OCI-LY1 (cell line): Measurements from ENCODE around the gene UBE2D4.
"Not testable (repeated sequence)": the region's sequence is repeated elsewhere in the genome, so short reads cannot be mapped to it uniquely, and the experiment has no call there.

Experiments used
- H2AFZ ChIP-seq: fragments of 200-600 bp; sonication (generic), shearing (Covaris generic); 2 replicates; pipeline ENCODE4 v1.6.0; 2014; ENCODE audit warnings: antibody characterized with exemption, mild to moderate bottlenecking, low read length
- H3F3A ChIP-seq: fragments of 200-600 bp; sonication (generic), shearing (Covaris generic); 2 replicates; pipeline ENCODE4 v1.6.0; 2014; ENCODE audit warnings: mild to moderate bottlenecking, antibody characterized with exemption, low read length, moderate library complexity; ENCODE audit not compliant: insufficient read depth
- H3K27ac ChIP-seq: fragments of 200-600 bp; sonication (generic); 2 replicates; pipeline ENCODE4 v1.5.1; 2014; ENCODE audit warnings: low read length, mixed run types, mild to moderate bottlenecking, low read depth; ENCODE audit not compliant: poor library complexity, severe bottlenecking
- H3K27me3 ChIP-seq: fragments of 200-600 bp; sonication (generic); 2 replicates; pipeline ENCODE4 v1.6.0; 2014; ENCODE audit warnings: antibody characterized with exemption, mild to moderate bottlenecking, low read length, moderate library complexity; ENCODE audit not compliant: insufficient read depth
- H3K36me3 ChIP-seq: fragments of 200-600 bp; sonication (generic); 2 replicates; pipeline ENCODE4 v1.6.1; 2014; ENCODE audit warnings: mild to moderate bottlenecking, antibody characterized with exemption, low read length, moderate library complexity, mixed read lengths; ENCODE audit not compliant: insufficient read depth
- H3K4me1 ChIP-seq: fragments of 200-600 bp; sonication (generic); 2 replicates; pipeline ENCODE4 v1.5.1; 2014; ENCODE audit warnings: mild to moderate bottlenecking, low read length, moderate library complexity; ENCODE audit not compliant: insufficient read depth, severe bottlenecking
- H3K4me2 ChIP-seq: fragments of 200-600 bp; sonication (generic), shearing (Covaris generic); 2 replicates; pipeline ENCODE4 v1.6.1; 2014; ENCODE audit warnings: low read length
- H3K4me3 ChIP-seq: fragments of 200-600 bp; sonication (generic); 2 replicates; pipeline ENCODE4 v1.5.1; 2014; ENCODE audit warnings: low read length, low read depth, mild to moderate bottlenecking, mixed read lengths; ENCODE audit not compliant: poor library complexity, severe bottlenecking
- H3K79me2 ChIP-seq: fragments of 200-600 bp; shearing (Covaris generic); 2 replicates; pipeline ENCODE4 v1.6.1; 2016; ENCODE audit warnings: mixed run types, low read length, mixed read lengths; ENCODE audit not compliant: insufficient read depth
- H3K9ac ChIP-seq: fragments of 200-600 bp; sonication (generic), shearing (Covaris generic); 2 replicates; pipeline ENCODE4 v1.6.1; 2014; ENCODE audit warnings: mild to moderate bottlenecking, low read length, mixed read lengths
- H3K9me2 ChIP-seq: fragments of 200-600 bp; sonication (generic), shearing (Covaris generic); 2 replicates; pipeline ENCODE4 v1.6.1; 2014; ENCODE audit warnings: low read depth, mild to moderate bottlenecking, low read length, mixed read lengths
- H3K9me3 ChIP-seq: fragments of 200-600 bp; shearing (Covaris generic); 2 replicates; pipeline ENCODE4 v1.6.1; 2014; ENCODE audit warnings: low read length, mixed read lengths
- H4K20me1 ChIP-seq: fragments of 200-600 bp; sonication (generic), shearing (Covaris generic); 2 replicates; pipeline ENCODE4 v1.6.0; 2016; ENCODE audit warnings: mild to moderate bottlenecking, low read length; ENCODE audit not compliant: insufficient read depth
- EZH2 ChIP-seq: fragments of 200-600 bp; sonication (generic), shearing (Covaris generic); IDR thresholded peaks from 2 replicates; pipeline ENCODE4 v1.8.0; 2017; ENCODE audit warnings: borderline replicate concordance, mixed run types, mild to moderate bottlenecking, antibody characterized with exemption, low read length, moderate library complexity, mixed read lengths
- TF ChIP-seq, protein P1 (sequence below): fragments of 200-600 bp; sonication (generic), shearing (Covaris generic); IDR thresholded peaks from 2 replicates; pipeline ENCODE4 v1.5.1; 2017; ENCODE audit warnings: mild to moderate bottlenecking, antibody characterized with exemption, low read length, moderate library complexity, mixed read lengths

Gene UBE2D4

DNA sequence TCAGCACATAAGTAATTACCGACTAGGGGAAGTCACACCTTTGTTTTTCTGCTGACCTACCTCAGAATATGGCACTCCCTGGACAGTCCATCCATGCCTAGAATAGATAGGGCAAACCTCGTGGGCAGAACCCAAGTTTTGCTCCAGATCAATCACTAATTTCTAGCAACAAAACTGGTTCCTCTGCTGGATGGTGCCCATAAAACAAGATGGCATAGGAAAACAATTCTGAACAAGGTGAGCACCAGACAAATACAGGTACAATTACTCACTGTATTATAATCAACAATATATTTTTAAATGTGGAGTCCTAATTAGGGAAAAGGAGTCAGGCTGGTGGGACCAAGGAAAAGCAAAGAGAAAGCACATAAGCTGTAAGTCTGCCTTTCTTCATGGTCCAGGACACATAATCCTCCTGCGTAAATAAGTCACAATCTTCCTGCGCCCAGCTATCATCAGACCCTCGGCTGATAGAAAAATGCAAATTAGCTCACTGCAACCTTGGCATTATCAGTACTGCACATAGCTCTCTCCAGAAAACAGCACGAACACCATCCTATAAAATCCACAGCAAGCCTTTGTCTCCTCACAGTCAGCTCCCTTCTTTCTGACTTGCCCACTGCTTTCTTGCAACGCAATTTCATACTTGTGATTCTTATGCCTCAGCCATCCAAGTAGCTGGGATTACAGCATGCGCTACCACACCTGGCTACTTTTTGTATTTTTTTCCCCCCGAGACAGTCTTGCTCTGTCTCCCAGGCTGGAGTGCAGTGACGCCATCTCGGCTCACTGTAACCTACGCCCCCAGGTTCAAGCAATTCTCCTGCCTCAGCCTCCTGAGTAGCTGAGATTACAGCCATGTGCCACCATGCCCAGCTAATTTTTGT is 34.9 kb upstream of the UBE2D4 start:
- no peak for TF ChIP-seq EZH2
- TF ChIP-seq, protein P1, sequence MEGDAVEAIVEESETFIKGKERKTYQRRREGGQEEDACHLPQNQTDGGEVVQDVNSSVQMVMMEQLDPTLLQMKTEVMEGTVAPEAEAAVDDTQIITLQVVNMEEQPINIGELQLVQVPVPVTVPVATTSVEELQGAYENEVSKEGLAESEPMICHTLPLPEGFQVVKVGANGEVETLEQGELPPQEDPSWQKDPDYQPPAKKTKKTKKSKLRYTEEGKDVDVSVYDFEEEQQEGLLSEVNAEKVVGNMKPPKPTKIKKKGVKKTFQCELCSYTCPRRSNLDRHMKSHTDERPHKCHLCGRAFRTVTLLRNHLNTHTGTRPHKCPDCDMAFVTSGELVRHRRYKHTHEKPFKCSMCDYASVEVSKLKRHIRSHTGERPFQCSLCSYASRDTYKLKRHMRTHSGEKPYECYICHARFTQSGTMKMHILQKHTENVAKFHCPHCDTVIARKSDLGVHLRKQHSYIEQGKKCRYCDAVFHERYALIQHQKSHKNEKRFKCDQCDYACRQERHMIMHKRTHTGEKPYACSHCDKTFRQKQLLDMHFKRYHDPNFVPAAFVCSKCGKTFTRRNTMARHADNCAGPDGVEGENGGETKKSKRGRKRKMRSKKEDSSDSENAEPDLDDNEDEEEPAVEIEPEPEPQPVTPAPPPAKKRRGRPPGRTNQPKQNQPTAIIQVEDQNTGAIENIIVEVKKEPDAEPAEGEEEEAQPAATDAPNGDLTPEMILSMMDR: no peak
- Histone ChIP-seq H3K9ac (peak overlapping the region; percentile 38; the same call in 1 of the 2 replicates), H3K27ac (peak overlapping the region; percentile 87), H4K20me1 (no peaks in the 10 kb centered on the region), H3K9me2 (no peaks in the 10 kb centered on the region), H3K36me3 (peaks cover 15% of the 10 kb centered on the region; the same call in 1 of the 2 replicates), H3K4me1 (peaks cover 45% of the 10 kb centered on the region), H3K9me3 (no peaks in the 10 kb centered on the region), H3K4me2 (peak overlapping the region; percentile 69), H3K27me3 (no peaks in the 10 kb centered on the region), H3K79me2 (peaks cover 54% of the 10 kb centered on the region), H3K4me3 (peak overlapping the region; percentile 39), H2AFZ (no peak overlapping the region), H3F3A (no peaks in the 10 kb centered on the region)

DNA sequence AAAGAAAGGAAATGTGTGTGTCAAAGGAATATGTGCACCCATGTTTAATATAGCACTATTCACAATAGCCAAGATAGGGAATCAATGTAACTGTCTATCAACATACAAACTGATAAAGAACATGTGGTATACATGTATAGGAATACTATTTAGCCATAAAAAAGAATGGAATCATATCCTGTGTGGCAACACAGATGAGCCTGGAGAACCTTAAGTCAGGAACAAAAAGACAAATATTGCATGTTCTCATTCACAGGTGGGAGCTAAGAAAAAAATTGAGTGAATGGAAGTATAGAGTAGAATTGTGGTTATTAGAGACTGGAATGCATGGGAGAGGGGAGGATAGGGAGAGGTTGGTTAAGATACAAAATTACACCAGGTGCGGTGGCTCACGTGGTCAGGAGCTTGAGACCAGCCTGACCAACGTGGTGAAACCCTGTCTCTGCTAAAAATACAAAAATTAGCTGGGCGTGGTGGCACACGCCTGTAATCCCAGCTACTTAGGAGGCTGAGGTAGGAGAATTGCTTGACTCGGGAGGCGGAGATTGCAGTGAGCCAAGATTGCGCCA is 30.3 kb upstream of the UBE2D4 start:
- Histone ChIP-seq H3K79me2 (peaks cover 64% of the 10 kb centered on the region), H3K36me3 (peaks cover 7% of the 10 kb centered on the region; the same call in 1 of the 2 replicates), H3K9me2 (no peaks in the 10 kb centered on the region), H3K4me3 (no peak overlapping the region), H3K9ac (no peak overlapping the region), H3F3A (0 out of 2 replicates have a peak, but pooled peaks cover 4% of the 10 kb centered on the region), H3K27ac (no peak overlapping the region), H3K9me3 (no peaks in the 10 kb centered on the region), H3K4me1 (peaks cover 30% of the 10 kb centered on the region), H3K4me2 (no peak overlapping the region), H4K20me1 (no peaks in the 10 kb centered on the region), H2AFZ (no peak overlapping the region), H3K27me3 (no peaks in the 10 kb centered on the region)
- TF ChIP-seq EZH2: no peak
- TF ChIP-seq, protein P1: no peak

DNA sequence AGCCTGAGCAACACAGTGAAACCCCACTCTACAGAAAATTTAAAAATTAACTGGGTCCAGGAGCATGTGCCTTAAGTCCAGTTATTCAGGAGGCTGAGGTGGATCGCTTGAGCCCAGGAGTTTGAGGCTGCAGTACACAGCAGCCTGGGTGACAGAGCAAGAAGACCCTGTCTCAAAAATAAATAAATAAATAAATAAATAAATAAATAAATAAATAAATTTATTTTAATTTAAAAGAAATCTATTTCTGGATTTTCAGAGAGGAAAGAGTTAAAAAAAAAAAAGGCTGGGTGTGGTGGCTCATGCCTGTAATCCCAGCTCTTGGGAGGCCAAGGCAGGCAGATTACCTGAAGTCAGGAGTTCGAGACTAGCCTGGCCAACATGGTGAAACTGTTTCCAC is 27.7 kb upstream of the UBE2D4 start:
- Histone ChIP-seq H3K27ac (peak overlapping the region; percentile 15), H3K36me3 (peaks cover 11% of the 10 kb centered on the region; the same call in 1 of the 2 replicates), H3K79me2 (peaks cover 73% of the 10 kb centered on the region)
- H3K27me3 ChIP-seq, H3K9ac ChIP-seq, H2AFZ ChIP-seq, H3K4me2 ChIP-seq, H3K4me3 ChIP-seq, H3K9me3 ChIP-seq, H3K9me2 ChIP-seq, H3K4me1 ChIP-seq, H3F3A ChIP-seq, H4K20me1 ChIP-seq: not testable (repeated sequence)
